Tibial nerve (tissue), 4 donors: ENCODE results near the gene BLCAP.
A peak's percentile ranks its signal among the peaks of the same experiment; 100 is the strongest.

ENCODE experiments used
- EP300 ChIP-seq, 2 donors: sonication (generic); formaldehyde crosslinking; IDR thresholded peaks; one replicate each; pipeline ENCODE4 v1.6.1; 2017; ENCODE audit warnings: antibody characterized with exemption in 2 of 2, mild to moderate bottlenecking in 1 of 2
- POLR2A ChIP-seq, 2 donors: fragments of 450-650 bp; IDR thresholded peaks; one replicate each; pipeline ENCODE4 v1.6.1; 2017; ENCODE audit warnings: antibody characterized with exemption in 2 of 2, mild to moderate bottlenecking in 2 of 2, moderate library complexity in 2 of 2
- TF ChIP-seq, protein P1 (sequence below), 5 experiments: fragments of 200-600 bp in 3 of 5; fragments of 450-650 bp in 2 of 5; sonication (generic) in 3 of 5; IDR thresholded peaks; one replicate each; pipeline ENCODE4 v1.5.1; 2016 to 2019; ENCODE audit warnings: antibody characterized with exemption in 5 of 5, mild to moderate bottlenecking in 3 of 5, moderate library complexity in 2 of 5

DNA sequence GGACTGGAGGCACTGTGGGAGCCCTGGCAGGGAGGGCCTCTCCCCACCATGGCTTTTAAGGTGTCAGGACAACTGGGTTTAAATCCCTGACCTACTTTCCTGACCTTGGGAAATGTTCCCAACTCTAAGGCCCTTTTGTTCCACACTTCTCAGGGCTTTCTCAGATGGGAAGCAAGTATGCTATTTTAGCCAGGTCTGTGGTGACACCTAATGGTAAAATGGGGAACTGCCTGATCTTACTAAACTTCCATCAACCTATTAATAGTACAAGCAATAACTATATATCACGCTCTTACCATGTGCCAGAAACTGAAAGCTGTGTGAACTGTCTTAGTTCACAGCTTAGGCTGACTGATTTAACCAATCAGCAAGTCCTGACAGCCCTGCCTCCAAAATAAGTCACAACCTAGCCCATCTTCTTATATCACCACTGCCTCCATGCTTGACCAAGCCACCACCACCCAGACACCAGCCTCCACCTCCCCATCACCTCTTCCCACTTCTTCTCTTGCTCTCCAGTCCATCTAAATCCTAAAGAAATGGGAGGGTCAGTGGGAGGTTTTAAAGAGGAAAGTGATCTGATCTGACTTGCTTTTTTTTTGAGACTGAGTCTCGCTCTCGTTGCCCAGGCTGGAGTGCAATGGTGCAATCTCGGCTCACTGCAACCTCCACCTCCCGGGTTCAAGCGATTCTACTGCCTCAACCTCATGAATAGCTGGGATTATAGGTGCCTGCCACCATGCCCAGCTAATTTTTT, 6.9 kb upstream of the BLCAP start:
- TF ChIP-seq, protein P1, sequence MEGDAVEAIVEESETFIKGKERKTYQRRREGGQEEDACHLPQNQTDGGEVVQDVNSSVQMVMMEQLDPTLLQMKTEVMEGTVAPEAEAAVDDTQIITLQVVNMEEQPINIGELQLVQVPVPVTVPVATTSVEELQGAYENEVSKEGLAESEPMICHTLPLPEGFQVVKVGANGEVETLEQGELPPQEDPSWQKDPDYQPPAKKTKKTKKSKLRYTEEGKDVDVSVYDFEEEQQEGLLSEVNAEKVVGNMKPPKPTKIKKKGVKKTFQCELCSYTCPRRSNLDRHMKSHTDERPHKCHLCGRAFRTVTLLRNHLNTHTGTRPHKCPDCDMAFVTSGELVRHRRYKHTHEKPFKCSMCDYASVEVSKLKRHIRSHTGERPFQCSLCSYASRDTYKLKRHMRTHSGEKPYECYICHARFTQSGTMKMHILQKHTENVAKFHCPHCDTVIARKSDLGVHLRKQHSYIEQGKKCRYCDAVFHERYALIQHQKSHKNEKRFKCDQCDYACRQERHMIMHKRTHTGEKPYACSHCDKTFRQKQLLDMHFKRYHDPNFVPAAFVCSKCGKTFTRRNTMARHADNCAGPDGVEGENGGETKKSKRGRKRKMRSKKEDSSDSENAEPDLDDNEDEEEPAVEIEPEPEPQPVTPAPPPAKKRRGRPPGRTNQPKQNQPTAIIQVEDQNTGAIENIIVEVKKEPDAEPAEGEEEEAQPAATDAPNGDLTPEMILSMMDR (IDR thresholded peaks at IDR 0.05), result peak; percentile 83 to 94 (median 85)
- TF ChIP-seq POLR2A (IDR thresholded peaks at IDR 0.05), result no peak
- peak in 1 of 2 donors; percentile 15 for TF ChIP-seq EP300 (IDR thresholded peaks at IDR 0.05)
